ENCODE data around the gene SPOCK1. TPM values are rescaled to one million over a fixed set of nuclear protein-coding genes. Genes with fewer than 3 reads are reported as not detected.

The SPOCK1 gene
- total and polyA plus RNA-seq, 5 donors from 2014 or later = 0.27 TPM; not detected in 4

DNA sequence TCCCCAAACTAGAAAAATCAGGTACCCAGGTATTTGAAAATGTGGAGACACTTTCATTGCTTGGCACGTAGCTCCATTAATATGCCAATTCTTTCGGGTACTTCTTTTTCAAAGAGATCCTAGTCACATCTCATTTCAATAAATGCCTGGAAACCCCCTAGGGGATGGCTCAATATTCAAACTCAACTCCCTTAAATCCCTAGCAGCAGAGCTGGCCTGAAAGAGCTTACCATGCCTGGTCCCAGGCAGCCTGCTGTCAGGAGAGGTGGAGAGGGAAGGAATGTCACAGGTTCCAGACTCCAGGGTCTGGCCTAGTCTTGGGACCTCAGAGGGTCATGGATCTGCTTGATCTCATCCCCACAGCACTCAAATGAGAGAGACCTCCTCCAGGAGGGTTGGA lies 187.1 kb downstream of the SPOCK1 start:
- H3K4me1 Mint-ChIP-seq = no peaks in the 10 kb centered on the region
- H3K4me3 Mint-ChIP-seq = no peak overlapping the region
- ATAC-seq (ENCODE audit: low read depth in 2 of 2) (no peak), DNase-seq (no peak)
- Histone ChIP-seq H3K4me3 (ENCODE audit: low read depth, low read length) (no peak overlapping the region), H3K9me3 (ENCODE audit: control insufficient read depth in 2 of 2, low read length in 2 of 2) (no peaks in the 10 kb centered on the region), H3K27me3 (ENCODE audit: control insufficient read depth, insufficient read depth, low read length) (no peaks in the 10 kb centered on the region), H3K36me3 (ENCODE audit: control insufficient read depth, insufficient read depth, low read length) (no peaks in the 10 kb centered on the region), H3K27ac (ENCODE audit: insufficient read depth, low read length, poor library complexity, severe bottlenecking) (no peak overlapping the region), H3K4me1 (ENCODE audit: control insufficient read depth, insufficient read depth, low read length, poor library complexity, severe bottlenecking) (no peaks in the 10 kb centered on the region)
- peaks cover 0 to 3% (median 0%) of the 10 kb centered on the region in 7 donors for H3K9me3 Mint-ChIP-seq
- H3K27ac Mint-ChIP-seq = no peak overlapping the region
- H3K27me3 Mint-ChIP-seq = peaks cover 22% of the 10 kb centered on the region
- H3K36me3 Mint-ChIP-seq = no peaks in the 10 kb centered on the region

DNA sequence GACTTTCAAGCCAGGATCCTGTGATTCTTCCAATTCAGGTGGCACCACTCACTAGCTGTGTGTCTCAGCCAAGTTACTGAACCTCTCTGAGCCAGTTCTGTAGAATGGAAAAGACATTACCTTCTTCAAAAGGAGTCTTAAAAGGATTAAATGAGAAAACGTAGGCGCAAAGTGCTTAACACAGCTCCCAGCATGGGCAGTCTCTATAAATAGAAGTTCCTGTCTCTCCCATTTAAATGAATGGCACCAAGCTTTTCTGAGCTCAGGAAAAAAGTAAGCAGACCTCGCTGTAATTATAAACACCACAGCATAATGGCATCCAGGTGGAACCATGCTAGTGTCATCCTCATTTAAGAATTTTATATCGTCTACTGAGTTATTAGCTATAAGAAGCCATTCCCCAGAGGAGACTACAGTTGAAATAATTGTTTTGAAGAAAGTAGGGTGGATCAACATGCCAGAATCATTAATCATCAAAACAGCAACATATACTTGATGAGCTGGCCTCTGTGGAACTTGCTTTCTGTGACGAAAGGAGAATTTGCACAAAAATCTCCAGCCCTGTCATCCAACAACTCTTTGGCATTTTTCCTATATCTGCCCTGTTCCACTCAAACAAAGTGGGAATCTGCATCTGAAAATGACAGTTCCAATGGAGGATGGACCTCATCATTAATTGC lies 188.9 kb downstream of the SPOCK1 start:
- no peaks in the 10 kb centered on the region for H3K9me3 Mint-ChIP-seq
- no peak for ATAC-seq (ENCODE audit: low read depth in 2 of 2)
- H3K4me3 Mint-ChIP-seq = no peak overlapping the region

DNA sequence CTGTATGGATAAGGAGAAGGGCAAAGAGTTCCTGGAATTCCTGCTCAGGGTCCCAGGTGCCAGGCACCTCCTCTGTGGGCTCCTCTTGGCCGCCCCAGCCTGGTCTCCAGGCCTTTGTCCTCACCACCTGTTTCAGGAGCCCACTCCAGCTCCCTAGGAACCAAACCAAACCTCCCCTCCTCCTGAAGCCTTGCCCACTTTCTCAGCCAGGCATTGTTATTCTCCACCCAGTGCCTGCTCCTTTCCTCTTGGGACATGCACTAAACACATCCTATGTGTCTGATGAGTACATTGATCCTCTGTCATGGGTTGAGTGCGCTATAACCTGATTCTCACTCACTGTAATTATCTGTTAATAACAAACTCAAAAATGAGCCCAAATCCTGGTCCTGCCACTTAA lies 189.8 kb downstream of the SPOCK1 start:
- H3K27ac ChIP-seq (ENCODE audit: insufficient read depth, low read length, poor library complexity, severe bottlenecking) = no peak overlapping the region
- no peak overlapping the region for H3K27ac Mint-ChIP-seq

More for the DNA sequence above, 188.9 kb downstream of the SPOCK1 start:
- no peaks in the 10 kb centered on the region for H3K36me3 ChIP-seq (ENCODE audit: control insufficient read depth, insufficient read depth, low read length)
- H3K27me3 ChIP-seq (ENCODE audit: control insufficient read depth, insufficient read depth, low read length) = no peaks in the 10 kb centered on the region
- no peak overlapping the region for H3K27ac Mint-ChIP-seq
- H3K4me3 ChIP-seq (ENCODE audit: low read depth, low read length) = no peak overlapping the region
- DNase-seq = no peak
- peaks cover 24% of the 10 kb centered on the region for H3K27me3 Mint-ChIP-seq
- no peak overlapping the region for H3K27ac ChIP-seq (ENCODE audit: insufficient read depth, low read length, poor library complexity, severe bottlenecking)
- no peaks in the 10 kb centered on the region for H3K9me3 ChIP-seq (ENCODE audit: control insufficient read depth in 2 of 2, low read length in 2 of 2)
- H3K4me1 Mint-ChIP-seq = no peaks in the 10 kb centered on the region
- H3K4me1 ChIP-seq (ENCODE audit: control insufficient read depth, insufficient read depth, low read length, poor library complexity, severe bottlenecking) = no peaks in the 10 kb centered on the region
- no peaks in the 10 kb centered on the region for H3K36me3 Mint-ChIP-seq

DNA sequence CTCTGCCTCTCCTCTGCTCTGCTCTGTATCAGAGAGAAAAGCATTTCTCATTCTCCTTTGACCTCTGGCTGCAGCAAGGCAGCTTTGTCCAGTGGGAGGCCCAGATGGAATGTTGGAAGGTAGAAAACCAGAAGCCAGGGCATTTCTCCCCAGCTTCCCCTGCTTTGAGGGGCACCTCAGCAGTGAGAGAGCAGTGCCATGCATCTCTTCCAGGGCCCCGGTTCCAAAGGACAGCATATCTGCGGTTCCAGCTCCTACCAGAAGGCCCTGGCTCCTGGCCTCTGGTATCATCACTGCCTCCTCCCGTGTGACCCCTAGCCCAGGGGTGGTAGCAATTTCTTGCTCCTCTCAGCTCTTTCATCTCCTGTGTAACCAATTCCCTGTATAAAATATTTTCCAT lies 190.8 kb downstream of the SPOCK1 start:
- Histone ChIP-seq H3K4me3 (ENCODE audit: low read depth, low read length) (no peak overlapping the region), H3K27ac (ENCODE audit: insufficient read depth, low read length, poor library complexity, severe bottlenecking) (no peak overlapping the region), H3K4me1 (ENCODE audit: control insufficient read depth, insufficient read depth, low read length, poor library complexity, severe bottlenecking) (no peaks in the 10 kb centered on the region), H3K27me3 (ENCODE audit: control insufficient read depth, insufficient read depth, low read length) (no peaks in the 10 kb centered on the region), H3K36me3 (ENCODE audit: control insufficient read depth, insufficient read depth, low read length) (no peaks in the 10 kb centered on the region), H3K9me3 (ENCODE audit: control insufficient read depth in 2 of 2, low read length in 2 of 2) (no peaks in the 10 kb centered on the region)
- Mint-ChIP-seq H3K9me3 (no peaks in the 10 kb centered on the region), H3K4me1 (no peaks in the 10 kb centered on the region), H3K36me3 (no peaks in the 10 kb centered on the region), H3K27ac (no peak overlapping the region), H3K27me3 (peaks cover 19% of the 10 kb centered on the region), H3K4me3 (no peak overlapping the region)
- DNase-seq (no peak), ATAC-seq (ENCODE audit: low read depth in 2 of 2) (no peak)

More for the DNA sequence above, 189.8 kb downstream of the SPOCK1 start:
- Histone ChIP-seq H3K36me3 (ENCODE audit: control insufficient read depth, insufficient read depth, low read length) (no peaks in the 10 kb centered on the region), H3K9me3 (ENCODE audit: control insufficient read depth in 2 of 2, low read length in 2 of 2) (no peaks in the 10 kb centered on the region), H3K4me3 (ENCODE audit: low read depth, low read length) (no peak overlapping the region), H3K4me1 (ENCODE audit: control insufficient read depth, insufficient read depth, low read length, poor library complexity, severe bottlenecking) (no peaks in the 10 kb centered on the region), H3K27me3 (ENCODE audit: control insufficient read depth, insufficient read depth, low read length) (no peaks in the 10 kb centered on the region)
- DNase-seq (no peak), ATAC-seq (ENCODE audit: low read depth in 2 of 2) (no peak)
- H3K4me1 Mint-ChIP-seq = no peaks in the 10 kb centered on the region
- no peaks in the 10 kb centered on the region for H3K9me3 Mint-ChIP-seq
- H3K4me3 Mint-ChIP-seq = no peak overlapping the region
- H3K36me3 Mint-ChIP-seq = no peaks in the 10 kb centered on the region
- H3K27me3 Mint-ChIP-seq = peaks cover 19% of the 10 kb centered on the region

DNA sequence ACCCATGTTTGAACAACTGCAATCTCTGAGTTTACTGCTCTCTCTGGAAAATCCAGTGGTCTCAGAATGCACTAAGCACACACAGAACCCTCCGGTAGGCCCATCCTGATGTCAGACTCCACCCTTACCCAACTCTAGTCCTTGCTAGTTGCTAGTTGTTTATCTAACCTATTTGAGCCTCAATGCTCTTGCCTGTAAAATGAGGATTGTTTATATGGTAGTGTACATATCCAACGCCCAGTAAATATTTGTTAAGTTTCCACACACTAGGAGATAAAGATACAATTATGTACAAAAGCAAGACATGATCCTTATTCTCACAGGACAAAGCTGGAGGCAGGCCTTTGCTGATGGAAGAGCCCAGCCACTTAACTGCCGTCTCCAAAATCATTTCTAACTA lies 192.2 kb downstream of the SPOCK1 start:
- no peaks in the 10 kb centered on the region for H3K4me1 Mint-ChIP-seq
- H3K36me3 ChIP-seq (ENCODE audit: control insufficient read depth, insufficient read depth, low read length) = no peaks in the 10 kb centered on the region
- no peak overlapping the region for H3K27ac Mint-ChIP-seq
- no peaks in the 10 kb centered on the region for H3K9me3 ChIP-seq (ENCODE audit: control insufficient read depth in 2 of 2, low read length in 2 of 2)
- DNase-seq (no peak), ATAC-seq (ENCODE audit: low read depth in 2 of 2) (no peak)
- no peaks in the 10 kb centered on the region for H3K4me1 ChIP-seq (ENCODE audit: control insufficient read depth, insufficient read depth, low read length, poor library complexity, severe bottlenecking)
- no peaks in the 10 kb centered on the region for H3K27me3 ChIP-seq (ENCODE audit: control insufficient read depth, insufficient read depth, low read length)
- peaks cover 14% of the 10 kb centered on the region for H3K27me3 Mint-ChIP-seq
- no peak overlapping the region for H3K4me3 Mint-ChIP-seq
- no peak overlapping the region for H3K4me3 ChIP-seq (ENCODE audit: low read depth, low read length)
- H3K9me3 Mint-ChIP-seq = no peaks in the 10 kb centered on the region
- no peak overlapping the region for H3K27ac ChIP-seq (ENCODE audit: insufficient read depth, low read length, poor library complexity, severe bottlenecking)
- no peaks in the 10 kb centered on the region for H3K36me3 Mint-ChIP-seq

DNA sequence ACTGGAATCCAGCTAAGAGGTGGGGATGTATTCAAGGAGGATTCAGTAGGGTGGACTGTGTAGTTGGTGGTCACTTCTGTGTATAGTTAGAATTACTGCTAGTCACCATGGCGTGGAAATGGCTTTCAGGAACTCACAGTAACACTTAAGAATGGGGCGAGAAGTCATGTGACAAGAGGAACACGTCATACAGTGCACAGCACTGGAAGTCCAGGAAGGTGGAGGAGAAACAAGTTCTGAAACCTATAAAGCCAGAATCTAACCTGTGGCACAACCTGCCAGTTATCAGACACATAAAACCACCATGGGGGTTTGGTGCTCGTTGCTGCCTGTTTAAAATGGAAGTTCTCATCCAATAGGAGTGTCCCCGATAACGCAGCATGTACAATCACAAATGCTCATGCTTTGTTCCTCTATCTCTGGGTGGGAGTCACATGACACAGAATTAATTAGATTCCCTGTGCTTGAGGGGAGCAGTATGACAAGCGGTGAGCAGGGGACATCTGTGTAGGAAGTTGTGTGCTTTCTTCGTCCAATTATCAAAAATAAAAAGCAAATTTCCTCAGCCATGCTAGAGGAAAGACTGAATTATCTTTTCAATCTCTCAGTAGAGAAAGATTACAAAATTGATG lies 193.0 kb downstream of the SPOCK1 start:
- H3K4me1 Mint-ChIP-seq = no peaks in the 10 kb centered on the region

DNA sequence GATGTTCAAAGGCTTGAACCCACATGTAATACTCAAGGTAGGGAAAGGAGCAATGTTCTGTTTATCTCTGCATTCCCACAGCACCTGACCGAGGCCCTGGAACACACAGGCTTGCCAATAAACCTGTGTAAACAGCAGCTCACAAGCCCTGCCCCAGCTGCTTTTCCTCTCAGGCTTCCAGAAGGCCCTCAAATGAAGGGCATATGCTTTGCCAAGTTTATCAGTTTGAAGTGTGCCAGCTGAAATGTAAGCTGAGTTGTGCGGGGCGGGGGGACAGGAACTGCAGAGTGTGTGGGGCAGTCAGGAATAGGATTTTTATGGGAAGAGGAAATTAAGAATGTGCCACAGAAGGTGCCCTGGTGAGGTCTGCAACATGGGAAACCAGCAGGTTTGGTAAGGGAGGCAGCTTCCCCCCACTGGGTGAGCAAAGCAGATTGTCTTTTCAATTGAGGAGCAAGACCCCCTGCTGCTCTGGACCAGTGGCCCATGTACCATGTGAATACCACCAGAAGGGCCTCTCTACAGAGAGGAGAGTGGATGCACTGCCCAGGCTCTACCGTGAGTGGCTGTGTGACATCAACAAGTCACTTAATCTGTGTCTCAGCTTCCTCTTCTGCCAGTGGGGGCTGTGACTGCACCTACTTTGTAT lies 194.8 kb downstream of the SPOCK1 start:
- H3K4me3 Mint-ChIP-seq = no peak overlapping the region

More for the DNA sequence above, 193.0 kb downstream of the SPOCK1 start:
- Histone ChIP-seq H3K4me3 (ENCODE audit: low read depth, low read length) (no peak overlapping the region), H3K36me3 (ENCODE audit: control insufficient read depth, insufficient read depth, low read length) (no peaks in the 10 kb centered on the region), H3K9me3 (ENCODE audit: control insufficient read depth in 2 of 2, low read length in 2 of 2) (no peaks in the 10 kb centered on the region), H3K27me3 (ENCODE audit: control insufficient read depth, insufficient read depth, low read length) (no peaks in the 10 kb centered on the region), H3K4me1 (ENCODE audit: control insufficient read depth, insufficient read depth, low read length, poor library complexity, severe bottlenecking) (no peaks in the 10 kb centered on the region), H3K27ac (ENCODE audit: insufficient read depth, low read length, poor library complexity, severe bottlenecking) (no peak overlapping the region)
- H3K9me3 Mint-ChIP-seq = no peaks in the 10 kb centered on the region
- no peak overlapping the region for H3K27ac Mint-ChIP-seq
- no peak overlapping the region for H3K4me3 Mint-ChIP-seq
- no peaks in the 10 kb centered on the region for H3K36me3 Mint-ChIP-seq
- no peak for ATAC-seq (ENCODE audit: low read depth in 2 of 2)
- DNase-seq = no peak
- H3K27me3 Mint-ChIP-seq = peaks cover 14% of the 10 kb centered on the region

More for the DNA sequence above, 194.8 kb downstream of the SPOCK1 start:
- DNase-seq (no peak), ATAC-seq (ENCODE audit: low read depth in 2 of 2) (no peak)
- Mint-ChIP-seq H3K27me3 (peaks cover 4% of the 10 kb centered on the region), H3K36me3 (no peaks in the 10 kb centered on the region), H3K9me3 (no peaks in the 10 kb centered on the region), H3K4me1 (no peaks in the 10 kb centered on the region), H3K27ac (no peak overlapping the region)
- Histone ChIP-seq H3K4me1 (ENCODE audit: control insufficient read depth, insufficient read depth, low read length, poor library complexity, severe bottlenecking) (no peaks in the 10 kb centered on the region), H3K27me3 (ENCODE audit: control insufficient read depth, insufficient read depth, low read length) (no peaks in the 10 kb centered on the region), H3K9me3 (ENCODE audit: control insufficient read depth in 2 of 2, low read length in 2 of 2) (no peaks in the 10 kb centered on the region), H3K36me3 (ENCODE audit: control insufficient read depth, insufficient read depth, low read length) (no peaks in the 10 kb centered on the region), H3K27ac (ENCODE audit: insufficient read depth, low read length, poor library complexity, severe bottlenecking) (no peak overlapping the region), H3K4me3 (ENCODE audit: low read depth, low read length) (no peak overlapping the region)

Measured in CD4-positive, CD25-positive, alpha-beta regulatory T cell (primary cell).